Measurements from ENCODE around the gene PGLYRP2.

- TF ChIP-seq, protein P1, sequence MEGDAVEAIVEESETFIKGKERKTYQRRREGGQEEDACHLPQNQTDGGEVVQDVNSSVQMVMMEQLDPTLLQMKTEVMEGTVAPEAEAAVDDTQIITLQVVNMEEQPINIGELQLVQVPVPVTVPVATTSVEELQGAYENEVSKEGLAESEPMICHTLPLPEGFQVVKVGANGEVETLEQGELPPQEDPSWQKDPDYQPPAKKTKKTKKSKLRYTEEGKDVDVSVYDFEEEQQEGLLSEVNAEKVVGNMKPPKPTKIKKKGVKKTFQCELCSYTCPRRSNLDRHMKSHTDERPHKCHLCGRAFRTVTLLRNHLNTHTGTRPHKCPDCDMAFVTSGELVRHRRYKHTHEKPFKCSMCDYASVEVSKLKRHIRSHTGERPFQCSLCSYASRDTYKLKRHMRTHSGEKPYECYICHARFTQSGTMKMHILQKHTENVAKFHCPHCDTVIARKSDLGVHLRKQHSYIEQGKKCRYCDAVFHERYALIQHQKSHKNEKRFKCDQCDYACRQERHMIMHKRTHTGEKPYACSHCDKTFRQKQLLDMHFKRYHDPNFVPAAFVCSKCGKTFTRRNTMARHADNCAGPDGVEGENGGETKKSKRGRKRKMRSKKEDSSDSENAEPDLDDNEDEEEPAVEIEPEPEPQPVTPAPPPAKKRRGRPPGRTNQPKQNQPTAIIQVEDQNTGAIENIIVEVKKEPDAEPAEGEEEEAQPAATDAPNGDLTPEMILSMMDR (IDR thresholded peaks at IDR 0.05; ENCODE audit: low read depth, low read length): no peak
- TF ChIP-seq EZH2phosphoT487 (IDR thresholded peaks at IDR 0.05; ENCODE audit: low read depth): no peak
Measured at GRCh38 chr19:15506074-15506571, 26.8 kb upstream of the PGLYRP2 start.

Data from OCI-LY3 (cell line).